HEK293 (cell line): ENCODE data around the gene SLC4A11.

Experiments used
- MEIS1 ChIP-seq: sonication (generic); formaldehyde crosslinking; IDR thresholded peaks from 2 replicates; pipeline ENCODE4 v1.8.1; 2022; ENCODE audit warnings: missing genetic modification reagents, mild to moderate bottlenecking, borderline replicate concordance
- RBAK ChIP-seq: fragments of 450-650 bp; formaldehyde crosslinking; IDR thresholded peaks from 2 replicates; pipeline ENCODE4 v1.5.1; 2016; ENCODE audit warnings: missing biosample characterization, missing genetic modification characterization
- SETDB1 ChIP-seq: IDR thresholded peaks from one replicate; pipeline ENCODE4 v1.6.1; 2017; ENCODE audit warnings: mild to moderate bottlenecking, low read length, moderate library complexity, mixed read lengths; ENCODE audit not compliant: insufficient read length
- ZBTB17 ChIP-seq: fragments of 450-650 bp; formaldehyde crosslinking; IDR thresholded peaks from 2 replicates; pipeline ENCODE4 v1.5.1; 2016; ENCODE audit warnings: missing biosample characterization, missing genetic modification characterization
- ZNF138 ChIP-seq: fragments of 450-650 bp; formaldehyde crosslinking; IDR thresholded peaks from 2 replicates; pipeline ENCODE4 v1.5.1; 2016; ENCODE audit warnings: missing biosample characterization, missing genetic modification characterization, borderline replicate concordance
- ZNF423 ChIP-seq: fragments of 450-650 bp; formaldehyde crosslinking; IDR thresholded peaks from 2 replicates; pipeline ENCODE4 v1.5.1; 2016; ENCODE audit warnings: missing biosample characterization, missing genetic modification characterization
- ZNF658 ChIP-seq: fragments of 450-650 bp; formaldehyde crosslinking; IDR thresholded peaks from 2 replicates; pipeline ENCODE4; 2016; ENCODE audit warnings: missing biosample characterization, missing genetic modification characterization
- ZNF830 ChIP-seq: fragments of 450-650 bp; IDR thresholded peaks from 2 replicates; pipeline ENCODE4 v1.5.0; 2018; ENCODE audit warnings: missing biosample characterization, missing genetic modification characterization, low read depth, mild to moderate bottlenecking, moderate library complexity
- TF ChIP-seq, protein P1 (sequence below): fragments of 450-650 bp; formaldehyde crosslinking; IDR thresholded peaks from 2 replicates; pipeline ENCODE4 v1.5.1; 2016; ENCODE audit warnings: missing biosample characterization, missing genetic modification characterization
- TF ChIP-seq, protein P2 (sequence below): fragments of 450-650 bp; formaldehyde crosslinking; IDR thresholded peaks from 2 replicates; pipeline ENCODE4 v1.5.1; 2016; ENCODE audit warnings: missing biosample characterization, missing genetic modification characterization
- TF ChIP-seq, protein P3 (sequence below): fragments of 450-650 bp; formaldehyde crosslinking; IDR thresholded peaks from 2 replicates; pipeline ENCODE4 v1.5.1; 2016; ENCODE audit warnings: missing biosample characterization, missing genetic modification characterization

DNA sequence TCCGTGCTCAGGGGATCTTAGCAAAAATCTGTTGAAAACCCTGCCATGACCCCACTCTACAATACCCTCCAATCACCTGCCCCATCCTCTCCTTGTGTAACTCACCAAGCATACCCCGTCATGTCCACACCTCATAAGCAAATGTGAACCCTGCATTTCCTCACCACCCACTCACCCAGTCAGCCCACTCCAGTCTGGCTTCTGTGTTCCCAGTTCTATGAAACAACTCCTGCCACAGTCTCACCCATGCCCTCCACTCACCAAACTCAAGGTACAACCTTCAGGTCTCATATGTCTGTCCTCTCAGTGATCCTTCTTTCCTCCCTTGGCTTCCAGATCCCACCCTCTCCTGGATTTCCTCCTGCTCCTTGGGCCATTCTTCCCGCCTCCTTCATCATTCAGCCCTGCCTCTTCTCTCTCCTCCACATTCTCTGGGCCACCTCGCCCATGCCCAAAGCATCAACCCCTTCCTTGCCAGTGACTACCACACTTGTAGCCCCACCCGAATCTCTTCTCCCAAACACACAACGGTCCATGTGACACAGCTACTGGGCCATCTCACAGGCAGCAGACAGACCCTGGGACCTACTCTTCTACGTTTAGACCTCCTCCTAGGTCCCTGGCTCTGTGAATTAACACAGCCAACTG, 43.3 kb downstream of the SLC4A11 start:
- TF ChIP-seq SETDB1 (no peak), ZNF138 (tag by site-specific recombination) (no peak), ZNF423 (tag by site-specific recombination) (no peak), MEIS1 (no peak), ZBTB17 (tag by site-specific recombination) (no peak), RBAK (tag by site-specific recombination) (no peak), ZNF658 (tag by site-specific recombination) (no peak), ZNF830 (tag by site-specific recombination) (no peak)
- TF ChIP-seq, protein P1, sequence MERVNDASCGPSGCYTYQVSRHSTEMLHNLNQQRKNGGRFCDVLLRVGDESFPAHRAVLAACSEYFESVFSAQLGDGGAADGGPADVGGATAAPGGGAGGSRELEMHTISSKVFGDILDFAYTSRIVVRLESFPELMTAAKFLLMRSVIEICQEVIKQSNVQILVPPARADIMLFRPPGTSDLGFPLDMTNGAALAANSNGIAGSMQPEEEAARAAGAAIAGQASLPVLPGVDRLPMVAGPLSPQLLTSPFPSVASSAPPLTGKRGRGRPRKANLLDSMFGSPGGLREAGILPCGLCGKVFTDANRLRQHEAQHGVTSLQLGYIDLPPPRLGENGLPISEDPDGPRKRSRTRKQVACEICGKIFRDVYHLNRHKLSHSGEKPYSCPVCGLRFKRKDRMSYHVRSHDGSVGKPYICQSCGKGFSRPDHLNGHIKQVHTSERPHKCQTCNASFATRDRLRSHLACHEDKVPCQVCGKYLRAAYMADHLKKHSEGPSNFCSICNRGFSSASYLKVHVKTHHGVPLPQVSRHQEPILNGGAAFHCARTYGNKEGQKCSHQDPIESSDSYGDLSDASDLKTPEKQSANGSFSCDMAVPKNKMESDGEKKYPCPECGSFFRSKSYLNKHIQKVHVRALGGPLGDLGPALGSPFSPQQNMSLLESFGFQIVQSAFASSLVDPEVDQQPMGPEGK, result no peak
- TF ChIP-seq, protein P2, sequence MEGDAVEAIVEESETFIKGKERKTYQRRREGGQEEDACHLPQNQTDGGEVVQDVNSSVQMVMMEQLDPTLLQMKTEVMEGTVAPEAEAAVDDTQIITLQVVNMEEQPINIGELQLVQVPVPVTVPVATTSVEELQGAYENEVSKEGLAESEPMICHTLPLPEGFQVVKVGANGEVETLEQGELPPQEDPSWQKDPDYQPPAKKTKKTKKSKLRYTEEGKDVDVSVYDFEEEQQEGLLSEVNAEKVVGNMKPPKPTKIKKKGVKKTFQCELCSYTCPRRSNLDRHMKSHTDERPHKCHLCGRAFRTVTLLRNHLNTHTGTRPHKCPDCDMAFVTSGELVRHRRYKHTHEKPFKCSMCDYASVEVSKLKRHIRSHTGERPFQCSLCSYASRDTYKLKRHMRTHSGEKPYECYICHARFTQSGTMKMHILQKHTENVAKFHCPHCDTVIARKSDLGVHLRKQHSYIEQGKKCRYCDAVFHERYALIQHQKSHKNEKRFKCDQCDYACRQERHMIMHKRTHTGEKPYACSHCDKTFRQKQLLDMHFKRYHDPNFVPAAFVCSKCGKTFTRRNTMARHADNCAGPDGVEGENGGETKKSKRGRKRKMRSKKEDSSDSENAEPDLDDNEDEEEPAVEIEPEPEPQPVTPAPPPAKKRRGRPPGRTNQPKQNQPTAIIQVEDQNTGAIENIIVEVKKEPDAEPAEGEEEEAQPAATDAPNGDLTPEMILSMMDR (tag by site-specific recombination), result no peak
- TF ChIP-seq, protein P3, sequence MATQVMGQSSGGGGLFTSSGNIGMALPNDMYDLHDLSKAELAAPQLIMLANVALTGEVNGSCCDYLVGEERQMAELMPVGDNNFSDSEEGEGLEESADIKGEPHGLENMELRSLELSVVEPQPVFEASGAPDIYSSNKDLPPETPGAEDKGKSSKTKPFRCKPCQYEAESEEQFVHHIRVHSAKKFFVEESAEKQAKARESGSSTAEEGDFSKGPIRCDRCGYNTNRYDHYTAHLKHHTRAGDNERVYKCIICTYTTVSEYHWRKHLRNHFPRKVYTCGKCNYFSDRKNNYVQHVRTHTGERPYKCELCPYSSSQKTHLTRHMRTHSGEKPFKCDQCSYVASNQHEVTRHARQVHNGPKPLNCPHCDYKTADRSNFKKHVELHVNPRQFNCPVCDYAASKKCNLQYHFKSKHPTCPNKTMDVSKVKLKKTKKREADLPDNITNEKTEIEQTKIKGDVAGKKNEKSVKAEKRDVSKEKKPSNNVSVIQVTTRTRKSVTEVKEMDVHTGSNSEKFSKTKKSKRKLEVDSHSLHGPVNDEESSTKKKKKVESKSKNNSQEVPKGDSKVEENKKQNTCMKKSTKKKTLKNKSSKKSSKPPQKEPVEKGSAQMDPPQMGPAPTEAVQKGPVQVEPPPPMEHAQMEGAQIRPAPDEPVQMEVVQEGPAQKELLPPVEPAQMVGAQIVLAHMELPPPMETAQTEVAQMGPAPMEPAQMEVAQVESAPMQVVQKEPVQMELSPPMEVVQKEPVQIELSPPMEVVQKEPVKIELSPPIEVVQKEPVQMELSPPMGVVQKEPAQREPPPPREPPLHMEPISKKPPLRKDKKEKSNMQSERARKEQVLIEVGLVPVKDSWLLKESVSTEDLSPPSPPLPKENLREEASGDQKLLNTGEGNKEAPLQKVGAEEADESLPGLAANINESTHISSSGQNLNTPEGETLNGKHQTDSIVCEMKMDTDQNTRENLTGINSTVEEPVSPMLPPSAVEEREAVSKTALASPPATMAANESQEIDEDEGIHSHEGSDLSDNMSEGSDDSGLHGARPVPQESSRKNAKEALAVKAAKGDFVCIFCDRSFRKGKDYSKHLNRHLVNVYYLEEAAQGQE (tag by site-specific recombination), result no peak
